DOHH2 (cell line): ENCODE results near the gene PGAM2.

ENCODE experiments used
- CTCF ChIP-seq: fragments of 200-600 bp; sonication (generic); IDR thresholded peaks from one replicate; pipeline ENCODE4 v1.5.1; 2014; ENCODE audit warnings: antibody characterized with exemption, mild to moderate bottlenecking, low read depth, low read length; ENCODE audit not compliant: poor library complexity, severe bottlenecking
- EZH2phosphoT487 ChIP-seq: fragments of 200-600 bp; sonication (generic); IDR thresholded peaks from 2 replicates; pipeline ENCODE4 v1.6.1; 2017; ENCODE audit warnings: borderline replicate concordance, mild to moderate bottlenecking, antibody characterized with exemption, low read length, moderate library complexity, mixed read lengths

- TF ChIP-seq CTCF (no peak), EZH2phosphoT487 (no peak)
Observed at GRCh38 chr7:44056681-44057080, 8.7 kb downstream of the PGAM2 start.
